Mesenchymal stem cell (in vitro differentiated cells and primary cell): ENCODE results near the gene FYB2.
"Not testable (repeated sequence)": the region's sequence is repeated elsewhere in the genome, so short reads cannot be mapped to it uniquely, and the experiment has no call there.

Experiments
- DNase-seq: peaks from one replicate; pipeline ENCODE4 v3.0.0-alpha.2; 2013
- H2AFZ ChIP-seq: one replicate; pipeline ENCODE4 v1.6.1; 2013; ENCODE audit warnings: low read depth, mild to moderate bottlenecking, control low read depth, inconsistent platforms, low read length, moderate library complexity
- H2AK5ac ChIP-seq: 2 replicates; pipeline ENCODE4 v1.6.1; 2013; ENCODE audit warnings: low read length, moderate library complexity, mild to moderate bottlenecking, inconsistent platforms; ENCODE audit not compliant: severe bottlenecking
- H2BK120ac ChIP-seq: one replicate; pipeline ENCODE4 v1.6.1; 2013; ENCODE audit warnings: low read depth, mild to moderate bottlenecking, inconsistent platforms, low read length, moderate library complexity
- H2BK12ac ChIP-seq, 2 experiments: one replicate each; pipeline ENCODE4 v1.6.1; 2013; ENCODE audit warnings: inconsistent platforms in 2 of 2, low read length in 2 of 2, mild to moderate bottlenecking in 2 of 2, moderate library complexity in 2 of 2, control low read depth in 1 of 2
- H2BK15ac ChIP-seq: one replicate; pipeline ENCODE4 v1.6.1; 2013; ENCODE audit warnings: mild to moderate bottlenecking, low read depth, inconsistent platforms; ENCODE audit not compliant: poor library complexity, severe bottlenecking
- H2BK5ac ChIP-seq: 2 replicates; pipeline ENCODE4 v1.6.1; 2013; ENCODE audit warnings: low read depth, mild to moderate bottlenecking, low read length, control low read depth, inconsistent platforms; ENCODE audit not compliant: poor library complexity, severe bottlenecking
- H3K14ac ChIP-seq, 2 experiments: one replicate each; pipeline ENCODE4 v1.6.1; 2013; ENCODE audit warnings: inconsistent platforms in 2 of 2, low read length in 2 of 2, control low read depth in 1 of 2, mild to moderate bottlenecking in 1 of 2, moderate library complexity in 1 of 2
- H3K18ac ChIP-seq, 2 experiments: one replicate each; pipeline ENCODE4 v1.6.1; 2013; ENCODE audit warnings: inconsistent platforms in 2 of 2, low read length in 2 of 2, control low read depth in 1 of 2, low read depth in 1 of 2, mild to moderate bottlenecking in 1 of 2
- H3K23ac ChIP-seq, 2 experiments: one replicate each; pipeline ENCODE4 v1.6.1; 2013; ENCODE audit warnings: inconsistent platforms in 2 of 2, low read length in 2 of 2, mild to moderate bottlenecking in 2 of 2, moderate library complexity in 2 of 2, control low read depth in 1 of 2
- H3K27ac ChIP-seq: 2 replicates; pipeline ENCODE4 v1.5.1; 2013; ENCODE audit warnings: mild to moderate bottlenecking, moderate library complexity, low read length, control low read depth, inconsistent platforms; ENCODE audit not compliant: poor library complexity, severe bottlenecking
- H3K27me3 ChIP-seq, 2 experiments: 2 replicates each; pipeline versions ENCODE4 v1.6.1 to v1.7.0; 2013; ENCODE audit warnings: low read length in 2 of 2, mild to moderate bottlenecking in 2 of 2, moderate library complexity in 2 of 2, control low read depth in 1 of 2, inconsistent platforms in 1 of 2; ENCODE audit not compliant: control insufficient read depth in 1 of 2, insufficient read depth in 1 of 2
- H3K36me3 ChIP-seq, 2 experiments: 2 replicates each; pipeline versions ENCODE4 v1.6.1 to v1.7.0; 2013; ENCODE audit warnings: low read length in 2 of 2, control low read depth in 1 of 2, inconsistent platforms in 1 of 2, low read depth in 1 of 2, mild to moderate bottlenecking in 1 of 2; ENCODE audit not compliant: insufficient read depth in 2 of 2, control insufficient read depth in 1 of 2
- H3K4ac ChIP-seq, 2 experiments: one replicate each; pipeline ENCODE4 v1.6.1; 2013; ENCODE audit warnings: inconsistent platforms in 2 of 2, low read length in 2 of 2, mild to moderate bottlenecking in 2 of 2, moderate library complexity in 2 of 2, control low read depth in 1 of 2, low read depth in 1 of 2
- H3K4me1 ChIP-seq: 2 replicates; pipeline ENCODE4 v1.6.1; 2013; ENCODE audit warnings: low read depth, low read length, control low read depth; ENCODE audit not compliant: control insufficient read depth, insufficient read depth
- H3K4me2 ChIP-seq: 2 replicates; pipeline ENCODE4 v1.6.1; 2013; ENCODE audit warnings: low read length, mild to moderate bottlenecking, inconsistent platforms; ENCODE audit not compliant: poor library complexity, severe bottlenecking
- H3K4me3 ChIP-seq, 2 experiments: 2 replicates each; pipeline versions ENCODE4 v1.5.1 to v1.7.0; 2013; ENCODE audit warnings: low read length in 2 of 2, mild to moderate bottlenecking in 2 of 2, control low read depth in 1 of 2, low read depth in 1 of 2; ENCODE audit not compliant: insufficient read depth in 1 of 2
- H3K79me1 ChIP-seq: replicated peaks from 2 replicates; pipeline ENCODE4 v1.6.1; 2013; ENCODE audit warnings: mild to moderate bottlenecking, control low read depth, low read length, inconsistent platforms; ENCODE audit not compliant: poor library complexity, severe bottlenecking
- H3K9ac ChIP-seq: 2 replicates; pipeline ENCODE4 v1.7.0; 2013; ENCODE audit warnings: mild to moderate bottlenecking, low read length, moderate library complexity
- H3K9me3 ChIP-seq: 2 replicates; pipeline ENCODE4 v1.7.0; 2013; ENCODE audit warnings: mild to moderate bottlenecking, low read length; ENCODE audit not compliant: control insufficient read depth
- H4K8ac ChIP-seq: one replicate; pipeline ENCODE4 v1.6.1; 2013; ENCODE audit warnings: inconsistent platforms, mild to moderate bottlenecking, low read length, moderate library complexity
- H4K91ac ChIP-seq: one replicate; pipeline ENCODE4 v1.6.1; 2013; ENCODE audit warnings: mild to moderate bottlenecking, low read length, inconsistent platforms
- whole genome bisulfite sequencing: methylation state at CpG from one replicate; pipeline ENCODE4 v1.1.7; 2013; ENCODE audit warnings: mixed read lengths; 5-methylcytosine and 5-hydroxymethylcytosine counted together

The FYB2 gene

DNA sequence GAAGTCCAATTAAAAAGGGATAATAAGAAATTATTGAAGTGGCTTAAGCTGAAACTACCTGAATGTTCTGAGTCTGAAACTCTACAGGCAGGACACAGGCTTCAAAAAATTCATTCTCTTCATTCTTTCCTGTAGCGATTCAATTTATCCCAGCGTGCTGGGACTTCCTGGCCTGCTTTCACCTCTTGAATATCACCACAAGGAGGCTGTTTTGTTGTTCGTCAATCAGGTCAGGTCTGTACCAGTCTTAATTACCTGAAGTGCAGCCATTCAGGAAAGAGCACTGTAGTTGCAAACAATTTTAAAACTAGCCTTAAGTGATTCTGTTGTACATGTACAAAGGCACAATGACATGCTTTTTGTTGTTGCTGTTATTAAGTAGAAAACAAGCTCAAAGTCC lies 38.4 kb downstream of the FYB2 start:
- no peak overlapping the region for H3K9ac ChIP-seq
- H2BK5ac ChIP-seq = no peak overlapping the region
- no peak overlapping the region for H3K4me2 ChIP-seq
- H3K4me1 ChIP-seq = no peaks in the 10 kb centered on the region
- H2AFZ ChIP-seq = no peak overlapping the region
- H3K18ac ChIP-seq = no peak overlapping the region
- H3K79me1 ChIP-seq = no peaks in the 10 kb centered on the region
- no peak overlapping the region for H3K4ac ChIP-seq
- H3K36me3 ChIP-seq = no peaks in the 10 kb centered on the region
- no peak overlapping the region for H2BK15ac ChIP-seq
- no peak for DNase-seq
- H3K4me3 ChIP-seq = no peak overlapping the region
- H3K14ac ChIP-seq = no peak overlapping the region
- 57% methylated on average over 3 of the region's 3 CpGs for WGBS
- H3K27ac ChIP-seq = no peak overlapping the region
- H3K9me3 ChIP-seq = no peaks in the 10 kb centered on the region
- no peak overlapping the region for H2AK5ac ChIP-seq
- no peak overlapping the region for H4K8ac ChIP-seq
- H3K23ac ChIP-seq = no peak overlapping the region
- H3K27me3 ChIP-seq = peaks cover 4 to 8% of the 10 kb centered on the region in 2 experiments
- H4K91ac ChIP-seq = no peak overlapping the region
- no peak overlapping the region for H2BK120ac ChIP-seq
- H2BK12ac ChIP-seq = no peak overlapping the region

DNA sequence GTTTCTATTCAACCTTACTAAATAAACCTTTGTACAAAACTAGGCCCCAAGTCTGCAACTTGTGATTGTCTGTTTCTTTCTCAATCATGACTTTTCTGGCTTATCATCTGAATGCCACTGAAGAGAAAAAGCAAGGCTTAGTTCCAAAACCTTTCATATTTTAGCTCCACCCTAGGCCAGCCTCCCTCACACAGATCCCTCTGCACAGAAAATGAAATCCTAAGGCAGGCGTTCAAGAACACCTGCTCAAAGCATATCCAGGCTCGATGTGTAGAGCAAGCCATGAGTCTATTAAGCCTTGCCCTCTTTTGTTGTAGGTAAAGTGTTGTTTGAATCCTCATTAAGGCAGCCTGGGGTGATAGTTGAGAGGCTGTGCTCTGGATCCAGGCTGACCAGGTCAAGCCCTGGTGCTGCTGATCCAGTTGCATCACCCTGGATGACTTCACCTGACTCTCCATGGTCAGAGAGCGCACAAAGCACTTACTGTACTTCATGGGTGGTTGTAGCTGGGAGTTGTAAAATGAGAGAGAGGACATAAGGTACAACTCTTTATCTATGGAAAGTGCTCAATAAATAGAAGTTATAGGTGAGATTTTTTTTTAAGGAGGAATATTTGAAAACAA lies 39.0 kb downstream of the FYB2 start:
- Histone ChIP-seq H3K27me3 (peaks cover 0 to 4% of the 10 kb centered on the region in 2 experiments), H3K4me2 (no peak overlapping the region), H2BK5ac (no peak overlapping the region), H2AFZ (no peak overlapping the region), H3K18ac (no peak overlapping the region), H2BK15ac (no peak overlapping the region), H3K14ac (no peak overlapping the region), H4K91ac (no peak overlapping the region), H3K79me1 (no peaks in the 10 kb centered on the region), H2BK120ac (no peak overlapping the region), H3K4me3 (no peak overlapping the region), H4K8ac (no peak overlapping the region), H2AK5ac (no peak overlapping the region), H3K36me3 (no peaks in the 10 kb centered on the region), H3K9me3 (no peaks in the 10 kb centered on the region), H3K9ac (no peak overlapping the region), H3K4me1 (no peaks in the 10 kb centered on the region), H2BK12ac (no peak overlapping the region), H3K4ac (no peak overlapping the region), H3K27ac (no peak overlapping the region), H3K23ac (no peak overlapping the region)
- 78% methylated on average over 3 of the region's 3 CpGs for WGBS
- DNase-seq = no peak

DNA sequence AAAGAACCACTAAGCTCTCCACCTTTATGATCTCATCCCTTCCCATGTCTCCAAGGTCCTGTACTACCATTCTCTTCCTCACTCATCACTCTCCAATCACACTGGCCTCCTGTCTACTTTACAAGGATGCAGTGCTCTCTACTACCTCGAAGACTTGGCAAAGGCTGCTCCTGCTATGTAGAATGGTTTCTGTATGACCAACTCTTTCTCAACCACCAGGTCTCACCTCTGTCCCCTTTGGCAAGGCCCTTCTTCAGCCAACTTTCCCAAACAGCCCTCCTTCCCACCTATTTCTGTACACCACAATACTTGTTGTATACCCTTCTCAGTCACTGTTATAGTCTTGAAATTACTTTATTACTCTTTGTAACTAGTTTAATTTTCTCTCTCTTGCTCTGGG lies 41.2 kb downstream of the FYB2 start:
- Histone ChIP-seq H2BK120ac (no peak overlapping the region), H3K79me1 (no peaks in the 10 kb centered on the region), H2BK12ac (no peak overlapping the region), H2AK5ac (no peak overlapping the region), H3K36me3 (no peaks in the 10 kb centered on the region), H3K4ac (no peak overlapping the region), H2BK5ac (no peak overlapping the region), H3K4me2 (no peak overlapping the region), H4K8ac (no peak overlapping the region), H3K9me3 (no peaks in the 10 kb centered on the region), H3K27ac (no peak overlapping the region), H2AFZ (no peak overlapping the region), H3K4me1 (no peaks in the 10 kb centered on the region), H3K27me3 (no peaks in the 10 kb centered on the region), H2BK15ac (no peak overlapping the region), H3K4me3 (no peak overlapping the region), H3K23ac (no peak overlapping the region), H3K9ac (no peak overlapping the region), H3K14ac (no peak overlapping the region), H4K91ac (no peak overlapping the region), H3K18ac (no peak overlapping the region)
- WGBS = 71% methylated on average over 1 of the region's 1 CpG
- no peak for DNase-seq

DNA sequence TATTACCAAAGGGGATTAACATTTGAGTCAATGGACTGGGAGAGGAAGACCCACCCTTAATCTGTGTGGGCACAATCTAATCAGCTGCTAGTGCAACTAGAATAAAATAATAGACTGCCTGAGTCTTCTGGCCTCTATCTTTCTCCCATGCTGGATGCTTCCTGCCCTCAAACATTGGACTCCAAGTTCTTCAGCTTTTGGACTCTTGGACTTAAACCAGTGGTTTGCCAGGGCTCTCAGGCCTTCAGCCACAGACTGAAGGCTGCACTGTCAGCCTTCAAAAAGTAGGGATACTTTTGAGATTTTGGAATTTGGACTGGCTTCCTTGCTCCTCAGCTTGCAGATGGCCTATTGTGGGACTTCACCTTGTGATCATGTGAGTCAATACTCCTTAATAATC lies 44.5 kb downstream of the FYB2 start:
- H4K8ac ChIP-seq, H2BK12ac ChIP-seq, H2AFZ ChIP-seq, H3K79me1 ChIP-seq, H3K23ac ChIP-seq, H3K4me3 ChIP-seq, H3K36me3 ChIP-seq, DNase-seq, H3K14ac ChIP-seq, H2AK5ac ChIP-seq, H3K18ac ChIP-seq, H3K27ac ChIP-seq, H3K27me3 ChIP-seq, H3K9me3 ChIP-seq, H3K9ac ChIP-seq, H4K91ac ChIP-seq, H2BK15ac ChIP-seq, H2BK120ac ChIP-seq, H3K4ac ChIP-seq, H3K4me1 ChIP-seq, H2BK5ac ChIP-seq, H3K4me2 ChIP-seq: not testable (repeated sequence)
